Motor neuron (in vitro differentiated cells): Measurements from ENCODE around the gene HSD17B3. TPM values are rescaled to one million over a fixed set of nuclear protein-coding genes. Genes with fewer than 3 reads are reported as not detected.

Experiments used
- ATAC-seq, 8 experiments: fragments of 200-7000 bp; cut with Tn5 transposase; replicated peaks in 6 of 8; 2 replicates each; pipeline ENCODE4 v1.8.0; 2021; ENCODE audit warnings: mild to moderate bottlenecking in 8 of 8, moderate library complexity in 8 of 8
- H3K27ac ChIP-seq, 2 donors: fragments of 250-450 bp; sonication (Bioruptor Pico); 2 replicates each; pipeline ENCODE4 v1.9.0; 2021; ENCODE audit warnings: antibody characterized with exemption in 2 of 2, mild to moderate bottlenecking in 2 of 2, moderate library complexity in 1 of 2
- H3K4me1 ChIP-seq, 2 donors: fragments of 250-450 bp; sonication (Bioruptor Pico); replicated peaks in 1 of 2; 2 replicates each; pipeline ENCODE4 v1.6.1; 2021; ENCODE audit warnings: antibody characterized with exemption in 2 of 2, mild to moderate bottlenecking in 2 of 2, moderate library complexity in 1 of 2
- H3K4me3 ChIP-seq, 5 donors: fragments of 250-450 bp; sonication (Bioruptor Pico); 2 replicates each; pipeline ENCODE4 v1.9.0; 2021; ENCODE audit warnings: antibody characterized with exemption in 5 of 5, mild to moderate bottlenecking in 5 of 5, moderate library complexity in 4 of 5
- WGBS, 10 experiments: fragments of 450-650 bp; shearing (Covaris generic); methylation state at CpG; one replicate each; pipeline ENCODE4 v1.0.0; 2022; 5-methylcytosine and 5-hydroxymethylcytosine counted together
- in situ Hi-C, 9 experiments: fragments of 400-800 bp; cut with MboI; loops; one replicate each; pipeline ENCODE4 v1.15.0; 2021; ENCODE audit warnings: low sequenced_read_pairs in 9 of 9, low pct_unique_long_range_greater_than_20kb in 2 of 9; ENCODE audit not compliant: unreplicated experiment in 9 of 9
- total RNA-seq, 8 experiments: library from RNA; unstranded; fragments of 300-600 nt; gene quantifications; 2 replicates each; pipeline versions ENCODE4 v1.2.3 to v1.2.4, GENCODE V29; 2022

The HSD17B3 gene
- 1 to 10 TPM in 4 of 8 experiments, under 1 TPM in 3, not detected in 1; 0.33 to 3.4 (median 1.2) TPM for total RNA-seq

- in situ Hi-C loops: loop anchor here in 1 of 9 experiments (25.0 kb wide), 1 partner anchor 1615 kb away; no protein-coding TSS in a partner anchor
- Histone ChIP-seq H3K27ac (no peak within 1 kb of the TSS), H3K4me3 (no peak within 1 kb of the TSS), H3K4me1 (no peaks in the 10 kb centered on the region)
- peak in 1 of 8 experiments; percentile 29 for ATAC-seq
- 0 to 96% (median 62%) methylated on average over 1 to 5 of the region's 6 CpGs; no CpG with 5 or more reads in 3 of the 10 experiments for WGBS, 10 experiments
Observed at GRCh38 chr9:96302021-96302420, at the start of gene HSD17B3. HSD17B3 (minus strand) TSS chr9:96302176; CDS start chr9:96302104, 72 bp downstream.

- ATAC-seq: peak in 5 of 8 experiments; percentile 51 to 85 (median 73)
- in situ Hi-C loops: no loop called here
- peaks cover 17 to 22% of the 10 kb centered on the region in 2 donors for H3K4me1 ChIP-seq
- H3K4me3 ChIP-seq: no peak overlapping the region
- 0 to 100% (median 17%) methylated on average over 1 of the region's 1 CpG; no CpG with 5 or more reads in 2 of the 10 experiments for WGBS, 10 experiments
- H3K27ac ChIP-seq: peak overlapping the region; percentile 44 to 75
Observed at GRCh38 chr9:96350866-96351265, 48.9 kb upstream of the HSD17B3 start.

- Histone ChIP-seq H3K4me3 (no peak overlapping the region), H3K4me1 (peaks cover 40 to 46% of the 10 kb centered on the region in 2 donors), H3K27ac (no peak overlapping the region)
- peak in 1 of 8 experiments; percentile 41 for ATAC-seq
- in situ Hi-C loops: loop anchor here in 2 of 9 experiments (25.0 kb wide), 1 partner anchor 314 kb away; the partner anchor contains the start of gene PRXL2C (in 2 of the 2)
- WGBS, 10 experiments: 71 to 100% (median 100%) methylated on average over 1 to 3 of the region's 5 CpGs; no CpG with 5 or more reads in 5 of the 10 experiments
Observed at GRCh38 chr9:96348261-96348660, 46.3 kb upstream of the HSD17B3 start.

GRCh38 chr9:96345551-96345950, 43.6 kb upstream of the HSD17B3 start:
- in situ Hi-C loops: loop anchor here in 2 of 9 experiments (25.0 kb wide), 1 partner anchor 317 kb away; the partner anchor contains the start of gene PRXL2C (in 2 of the 2)
- Histone ChIP-seq H3K4me3 (no peak overlapping the region), H3K27ac (peak overlapping the region; percentile 31 to 72), H3K4me1 (peaks cover 39% of the 10 kb centered on the region in 2 donors)
- WGBS, 10 experiments: 8 to 100% (median 40%) methylated on average over 1 to 6 of the region's 9 CpGs; no CpG with 5 or more reads in 2 of the 10 experiments
- peak in 5 of 8 experiments; percentile 14 to 52 (median 36) for ATAC-seq

- in situ Hi-C loops: loop anchor here in 2 of 9 experiments (25.0 kb wide), 1 partner anchor 318 kb away; the partner anchor contains the start of gene PRXL2C (in 2 of the 2)
- Histone ChIP-seq H3K27ac (peak overlapping the region in 1 of 2 donors; percentile 72), H3K4me1 (peaks cover 37 to 41% of the 10 kb centered on the region in 2 donors), H3K4me3 (peak overlapping the region in 1 of 5 donors; percentile 8)
- peak; percentile 71 to 86 (median 82) for ATAC-seq
- WGBS, 10 experiments: 4 to 83% (median 33%) methylated on average over 1 to 4 of the region's 6 CpGs; no CpG with 5 or more reads in 1 of the 10 experiments
Observed at GRCh38 chr9:96344458-96345180, 42.6 kb upstream of the HSD17B3 start.

- Histone ChIP-seq H3K4me1 (peaks cover 41 to 43% of the 10 kb centered on the region in 2 donors), H3K4me3 (no peak overlapping the region), H3K27ac (peak overlapping the region; percentile 12 to 37)
- 7 to 86% (median 51%) methylated on average over 3 to 4 of the region's 5 CpGs for WGBS, 10 experiments
- peak in 3 of 8 experiments; percentile 13 to 66 (median 13) for ATAC-seq
- in situ Hi-C loops: loop anchor here in 2 of 9 experiments (25.0 kb wide), 1 partner anchor 319 kb away; the partner anchor contains the start of gene PRXL2C (in 2 of the 2)
Observed at GRCh38 chr9:96343515-96344360, 41.8 kb upstream of the HSD17B3 start.

GRCh38 chr9:96342571-96343245, 40.7 kb upstream of the HSD17B3 start:
- Histone ChIP-seq H3K4me3 (no peak overlapping the region), H3K4me1 (peaks cover 41 to 43% of the 10 kb centered on the region in 2 donors), H3K27ac (no peak overlapping the region)
- 70 to 100% (median 86%) methylated on average over 3 to 10 of the region's 20 CpGs; no CpG with 5 or more reads in 2 of the 10 experiments for WGBS, 10 experiments
- in situ Hi-C loops: loop anchor here in 2 of 9 experiments (25.0 kb wide), 1 partner anchor 320 kb away; the partner anchor contains the start of gene PRXL2C (in 2 of the 2)
- ATAC-seq: no peak

- 74 to 100% (median 96%) methylated on average over 1 to 3 of the region's 3 CpGs; no CpG with 5 or more reads in 1 of the 10 experiments for WGBS, 10 experiments
Observed at GRCh38 chr9:96340707-96341106, 38.7 kb upstream of the HSD17B3 start.

GRCh38 chr9:96338299-96338698, 36.3 kb upstream of the HSD17B3 start:
- in situ Hi-C loops: loop anchor here in 2 of 9 experiments (25.0 kb wide), 1 partner anchor 324 kb away; the partner anchor contains the start of gene PRXL2C (in 2 of the 2)
- no peak for ATAC-seq
- whole genome bisulfite sequencing, 10 experiments: 90 to 100% (median 95%) methylated on average over 2 to 3 of the region's 3 CpGs; no CpG with 5 or more reads in 1 of the 10 experiments

More at GRCh38 chr9:96340707-96341106, 38.7 kb upstream of the HSD17B3 start:
- in situ Hi-C loops: loop anchor here in 2 of 9 experiments (25.0 kb wide), 1 partner anchor 322 kb away; the partner anchor contains the start of gene PRXL2C (in 2 of the 2)
- peaks cover 30 to 36% of the 10 kb centered on the region in 2 donors for H3K4me1 ChIP-seq
- ATAC-seq: no peak
- H3K27ac ChIP-seq: no peak overlapping the region
- no peak overlapping the region for H3K4me3 ChIP-seq

GRCh38 chr9:96333958-96334357, 32.0 kb upstream of the HSD17B3 start:
- no peak for ATAC-seq
- in situ Hi-C loops: loop anchor here in 2 of 9 experiments (25.0 kb wide), 1 partner anchor 328 kb away; the partner anchor contains the start of gene PRXL2C (in 2 of the 2)
- 67 to 100% (median 80%) methylated on average over 1 of the region's 1 CpG; no CpG with 5 or more reads in 5 of the 10 experiments for WGBS, 10 experiments
- Histone ChIP-seq H3K27ac (no peak overlapping the region), H3K4me3 (no peak overlapping the region), H3K4me1 (no peaks in the 10 kb centered on the region)

More at GRCh38 chr9:96338299-96338698, 36.3 kb upstream of the HSD17B3 start:
- Histone ChIP-seq H3K4me1 (peaks cover 8 to 15% of the 10 kb centered on the region in 2 donors), H3K4me3 (no peak overlapping the region), H3K27ac (no peak overlapping the region)

GRCh38 chr9:96331236-96331947, 29.4 kb upstream of the HSD17B3 start:
- no peak overlapping the region for H3K4me3 ChIP-seq
- H3K4me1 ChIP-seq: no peaks in the 10 kb centered on the region
- ATAC-seq: peak in 3 of 8 experiments; percentile 81 to 88 (median 88)
- no peak overlapping the region for H3K27ac ChIP-seq
- 0 to 100% (median 50%) methylated on average over 1 to 5 of the region's 9 CpGs; no CpG with 5 or more reads in 1 of the 10 experiments for WGBS, 10 experiments
- in situ Hi-C loops: loop anchor here in 2 of 9 experiments (25.0 kb wide), 1 partner anchor 331 kb away; the partner anchor contains the start of gene PRXL2C (in 2 of the 2)
